ENCODE measurements around the gene PPP1R37.

Gene PPP1R37

DNA sequence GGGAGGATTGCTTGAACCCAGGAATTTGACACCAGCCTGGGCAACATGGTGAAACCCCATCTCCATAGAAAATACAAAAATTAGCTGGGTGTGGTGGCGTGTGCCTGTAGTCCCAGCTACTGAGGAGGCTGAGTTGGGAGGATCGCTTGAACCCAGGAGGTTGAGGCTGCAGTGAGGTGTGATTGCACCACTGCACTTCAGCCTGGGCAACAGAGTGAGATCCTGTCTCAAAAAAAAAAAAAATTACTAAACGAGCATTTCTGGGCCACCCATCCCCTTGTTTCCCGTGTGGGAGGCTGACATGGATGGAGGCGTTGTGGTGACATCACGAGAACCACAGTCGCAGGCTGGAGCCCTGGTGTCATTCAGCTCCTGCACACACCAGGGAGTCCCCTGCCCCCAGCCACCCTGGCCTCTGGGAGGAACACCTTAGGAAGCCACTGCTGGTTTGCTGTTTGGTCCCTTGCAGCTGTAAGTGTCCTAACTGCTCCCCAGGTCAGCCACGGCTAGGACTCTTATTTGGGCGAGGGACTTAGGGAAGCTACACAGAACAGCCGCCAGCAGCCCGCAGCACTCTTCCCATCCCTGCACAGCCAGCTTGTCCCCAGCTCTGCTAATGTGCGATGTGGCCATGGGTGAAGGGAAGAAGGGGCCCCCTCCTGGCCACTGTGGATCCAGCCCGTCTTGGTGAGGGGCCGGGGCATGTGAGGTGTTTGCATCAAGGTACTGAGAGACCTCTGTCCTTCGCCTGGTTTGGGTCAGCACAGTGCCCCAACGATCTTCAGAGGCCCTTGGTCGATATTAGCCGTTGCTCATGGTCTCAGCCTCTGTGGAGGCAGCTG, 55.1 kb downstream of the PPP1R37 start:
- no peaks in the 10 kb centered on the region for H3K9me3 ChIP-seq (ENCODE audit: control insufficient read depth, insufficient read depth, low read length)
- H3K4me1 ChIP-seq (ENCODE audit: control insufficient read depth, low read length) = peaks cover 3% of the 10 kb centered on the region
- H3K9me2 ChIP-seq (replicated peaks; ENCODE audit: control insufficient read depth, low read length) = no peaks in the 10 kb centered on the region
- H4K20me1 ChIP-seq (ENCODE audit: control insufficient read depth, insufficient read depth, low read depth, low read length) = no peaks in the 10 kb centered on the region
- no peak overlapping the region for H3K27ac ChIP-seq (ENCODE audit: low read depth, low read length)
- H3F3A ChIP-seq (ENCODE audit: control insufficient read depth, insufficient read depth) = no peaks in the 10 kb centered on the region
- H3K4me3 ChIP-seq (ENCODE audit: low read length) = no peak overlapping the region
- H3K79me2 ChIP-seq (ENCODE audit: control insufficient read depth, low read length) = no peaks in the 10 kb centered on the region
- H3K4me2 ChIP-seq (ENCODE audit: low read length) = no peak overlapping the region
- no peaks in the 10 kb centered on the region; the same call in 1 of the 2 replicates for H3K36me3 ChIP-seq (ENCODE audit: control insufficient read depth, low read length)
- H3K27me3 ChIP-seq (ENCODE audit: control insufficient read depth, low read length) = peaks cover 5% of the 10 kb centered on the region
- TF ChIP-seq, protein P1, sequence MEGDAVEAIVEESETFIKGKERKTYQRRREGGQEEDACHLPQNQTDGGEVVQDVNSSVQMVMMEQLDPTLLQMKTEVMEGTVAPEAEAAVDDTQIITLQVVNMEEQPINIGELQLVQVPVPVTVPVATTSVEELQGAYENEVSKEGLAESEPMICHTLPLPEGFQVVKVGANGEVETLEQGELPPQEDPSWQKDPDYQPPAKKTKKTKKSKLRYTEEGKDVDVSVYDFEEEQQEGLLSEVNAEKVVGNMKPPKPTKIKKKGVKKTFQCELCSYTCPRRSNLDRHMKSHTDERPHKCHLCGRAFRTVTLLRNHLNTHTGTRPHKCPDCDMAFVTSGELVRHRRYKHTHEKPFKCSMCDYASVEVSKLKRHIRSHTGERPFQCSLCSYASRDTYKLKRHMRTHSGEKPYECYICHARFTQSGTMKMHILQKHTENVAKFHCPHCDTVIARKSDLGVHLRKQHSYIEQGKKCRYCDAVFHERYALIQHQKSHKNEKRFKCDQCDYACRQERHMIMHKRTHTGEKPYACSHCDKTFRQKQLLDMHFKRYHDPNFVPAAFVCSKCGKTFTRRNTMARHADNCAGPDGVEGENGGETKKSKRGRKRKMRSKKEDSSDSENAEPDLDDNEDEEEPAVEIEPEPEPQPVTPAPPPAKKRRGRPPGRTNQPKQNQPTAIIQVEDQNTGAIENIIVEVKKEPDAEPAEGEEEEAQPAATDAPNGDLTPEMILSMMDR (IDR thresholded peaks at IDR 0.05; ENCODE audit: low read depth, low read length, poor library complexity, severe bottlenecking) = no peak
- TF ChIP-seq EZH2phosphoT487 (IDR thresholded peaks at IDR 0.05; ENCODE audit: borderline replicate concordance, low read length) = no peak

DNA sequence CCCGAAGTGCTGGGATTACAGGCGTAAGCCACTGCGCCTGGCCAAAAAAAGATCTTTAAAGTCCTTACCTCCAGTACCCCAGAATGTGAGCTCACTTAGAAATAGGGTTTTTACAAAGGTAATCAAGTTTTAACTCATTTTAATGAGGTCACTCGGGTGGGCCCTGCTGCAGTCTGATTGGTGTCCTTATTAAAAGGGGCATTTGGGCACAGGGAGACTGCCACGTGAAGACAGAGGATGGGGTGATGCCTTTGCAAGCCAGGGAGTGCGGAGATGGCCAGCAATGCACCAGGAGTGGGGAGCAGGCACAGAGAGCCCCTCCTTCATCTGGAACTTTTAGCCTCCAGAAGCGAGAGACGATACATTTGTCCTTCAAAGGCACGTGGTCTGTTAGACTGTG, 56.1 kb downstream of the PPP1R37 start:
- H3K79me2 ChIP-seq (ENCODE audit: control insufficient read depth, low read length) = no peaks in the 10 kb centered on the region
- no peaks in the 10 kb centered on the region; the same call in 1 of the 2 replicates for H3K36me3 ChIP-seq (ENCODE audit: control insufficient read depth, low read length)
- H3K4me2 ChIP-seq (ENCODE audit: low read length) = no peak overlapping the region
- TF ChIP-seq EZH2phosphoT487 (IDR thresholded peaks at IDR 0.05; ENCODE audit: borderline replicate concordance, low read length) = no peak
- TF ChIP-seq, protein P1 (IDR thresholded peaks at IDR 0.05; ENCODE audit: low read depth, low read length, poor library complexity, severe bottlenecking) = no peak
- H3K4me1 ChIP-seq (ENCODE audit: control insufficient read depth, low read length) = peaks cover 9% of the 10 kb centered on the region
- no peaks in the 10 kb centered on the region for H3F3A ChIP-seq (ENCODE audit: control insufficient read depth, insufficient read depth)
- no peaks in the 10 kb centered on the region for H3K9me3 ChIP-seq (ENCODE audit: control insufficient read depth, insufficient read depth, low read length)
- no peaks in the 10 kb centered on the region for H3K9me2 ChIP-seq (replicated peaks; ENCODE audit: control insufficient read depth, low read length)
- no peaks in the 10 kb centered on the region for H4K20me1 ChIP-seq (ENCODE audit: control insufficient read depth, insufficient read depth, low read depth, low read length)
- H3K27ac ChIP-seq (ENCODE audit: low read depth, low read length) = no peak overlapping the region
- no peak overlapping the region for H3K4me3 ChIP-seq (ENCODE audit: low read length)
- H3K27me3 ChIP-seq (ENCODE audit: control insufficient read depth, low read length) = peaks cover 16% of the 10 kb centered on the region

DNA sequence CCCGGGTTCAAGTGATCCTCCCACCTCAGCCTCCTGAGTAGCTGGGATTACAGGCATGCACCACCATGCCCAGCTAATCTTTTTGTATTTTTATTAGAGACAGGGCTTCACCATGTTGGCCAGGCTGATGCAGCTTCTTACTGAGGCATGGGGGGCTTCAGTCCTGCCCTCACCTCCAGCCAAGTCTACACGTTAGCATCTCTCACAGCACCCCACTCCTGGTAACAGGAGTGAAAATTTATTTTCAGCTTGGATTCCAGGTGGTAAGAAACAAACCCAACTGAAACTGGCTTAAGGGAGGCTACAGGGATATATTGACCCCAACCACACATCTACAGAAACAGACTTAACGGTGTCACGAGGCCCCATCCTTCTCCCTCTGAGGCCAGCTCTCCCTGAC, 57.2 kb downstream of the PPP1R37 start:
- H3K4me1 ChIP-seq (ENCODE audit: control insufficient read depth, low read length) = peaks cover 9% of the 10 kb centered on the region
- H3K79me2 ChIP-seq (ENCODE audit: control insufficient read depth, low read length) = no peaks in the 10 kb centered on the region
- no peak overlapping the region for H3K27ac ChIP-seq (ENCODE audit: low read depth, low read length)
- H3K4me2 ChIP-seq (ENCODE audit: low read length) = no peak overlapping the region
- no peaks in the 10 kb centered on the region for H3K9me3 ChIP-seq (ENCODE audit: control insufficient read depth, insufficient read depth, low read length)
- peaks cover 18% of the 10 kb centered on the region for H3K27me3 ChIP-seq (ENCODE audit: control insufficient read depth, low read length)
- H3F3A ChIP-seq (ENCODE audit: control insufficient read depth, insufficient read depth) = no peaks in the 10 kb centered on the region
- H4K20me1 ChIP-seq (ENCODE audit: control insufficient read depth, insufficient read depth, low read depth, low read length) = no peaks in the 10 kb centered on the region
- TF ChIP-seq, protein P1 (IDR thresholded peaks at IDR 0.05; ENCODE audit: low read depth, low read length, poor library complexity, severe bottlenecking) = no peak
- no peak for TF ChIP-seq EZH2phosphoT487 (IDR thresholded peaks at IDR 0.05; ENCODE audit: borderline replicate concordance, low read length)
- no peaks in the 10 kb centered on the region; the same call in 1 of the 2 replicates for H3K36me3 ChIP-seq (ENCODE audit: control insufficient read depth, low read length)
- H3K4me3 ChIP-seq (ENCODE audit: low read length) = no peak overlapping the region
- no peaks in the 10 kb centered on the region for H3K9me2 ChIP-seq (replicated peaks; ENCODE audit: control insufficient read depth, low read length)
